ENCODE data around the gene MEI1. TPM values are rescaled to one million over a fixed set of nuclear protein-coding genes. Genes with fewer than 3 reads are reported as not detected.
A peak's percentile ranks its signal among the peaks of the same experiment; 100 is the strongest.

MEI1 gene
- total RNA-seq, 4 donors from 2014 or later = 0.70 to 1.9 TPM; not detected in 2

- no peak overlapping the region for H3K27ac ChIP-seq
- intact Hi-C loops (cut with DNase I; ENCODE audit: low total_unique reads) = no loop called here
- H3K4me3 ChIP-seq = no peak overlapping the region
- H3K9me3 ChIP-seq = no peaks in the 10 kb centered on the region
- no peaks in the 10 kb centered on the region for H3K36me3 ChIP-seq
- no peaks in the 10 kb centered on the region for H3K27me3 ChIP-seq
- peak; percentile 18 to 32 for DNase-seq
- no peaks in the 10 kb centered on the region for H3K4me1 ChIP-seq
- TF ChIP-seq CTCF (IDR thresholded peaks at IDR 0.05) (no peak), POLR2A (IDR thresholded peaks at IDR 0.05) (no peak)
Observed at GRCh38 chr22:41780746-41781505, 81.6 kb downstream of the MEI1 start.

- Histone ChIP-seq H3K27me3 (no peaks in the 10 kb centered on the region), H3K9me3 (no peaks in the 10 kb centered on the region), H3K36me3 (no peaks in the 10 kb centered on the region), H3K27ac (no peak overlapping the region), H3K4me1 (no peaks in the 10 kb centered on the region), H3K4me3 (no peak overlapping the region)
- intact Hi-C loops (cut with DNase I; ENCODE audit: low total_unique reads) = no loop called here
- TF ChIP-seq POLR2A (IDR thresholded peaks at IDR 0.05) (no peak), CTCF (IDR thresholded peaks at IDR 0.05) (no peak)
- DNase-seq = no peak
Observed at GRCh38 chr22:41781507-41781906, 82.2 kb downstream of the MEI1 start.

GRCh38 chr22:41782316-41782715 is 83.0 kb downstream of the MEI1 start:
- Histone ChIP-seq H3K4me1 (no peaks in the 10 kb centered on the region), H3K27ac (no peak overlapping the region), H3K36me3 (no peaks in the 10 kb centered on the region), H3K9me3 (no peaks in the 10 kb centered on the region), H3K4me3 (no peak overlapping the region), H3K27me3 (no peaks in the 10 kb centered on the region)
- TF ChIP-seq CTCF (IDR thresholded peaks at IDR 0.05) (no peak), POLR2A (IDR thresholded peaks at IDR 0.05) (no peak)
- DNase-seq = no peak
- intact Hi-C loops (cut with DNase I; ENCODE audit: low total_unique reads) = no loop called here

- intact Hi-C loops (cut with DNase I; ENCODE audit: low total_unique reads) = no loop called here
Observed at GRCh38 chr22:41782751-41783150, 83.4 kb downstream of the MEI1 start.

More at GRCh38 chr22:41782751-41783150, 83.4 kb downstream of the MEI1 start:
- Histone ChIP-seq H3K27me3 (no peaks in the 10 kb centered on the region), H3K4me3 (no peak overlapping the region), H3K9me3 (no peaks in the 10 kb centered on the region), H3K36me3 (no peaks in the 10 kb centered on the region), H3K4me1 (no peaks in the 10 kb centered on the region), H3K27ac (no peak overlapping the region)
- TF ChIP-seq CTCF (IDR thresholded peaks at IDR 0.05) = no peak
- no peak for TF ChIP-seq POLR2A (IDR thresholded peaks at IDR 0.05)
- no peak for DNase-seq
